GM19025 (cell line): Measurements from ENCODE around the gene KIF6.

Experiments used
- ATAC-seq: cut with Tn5 transposase; IDR thresholded peaks from one replicate; pipeline ENCODE4 v1.9.1; 2021; ENCODE audit warnings: mild to moderate bottlenecking, low read depth, moderate library complexity; ENCODE audit not compliant: unreplicated experiment

Gene KIF6

GRCh38 chr6:39669207-39669972 lies 55.8 kb downstream of the KIF6 start:
- ATAC-seq, result no peak

- ATAC-seq, result no peak
Measured at GRCh38 chr6:39666706-39667489, 58.3 kb downstream of the KIF6 start.

GRCh38 chr6:39665861-39666260 lies 59.3 kb downstream of the KIF6 start:
- ATAC-seq, result no peak

DNA sequence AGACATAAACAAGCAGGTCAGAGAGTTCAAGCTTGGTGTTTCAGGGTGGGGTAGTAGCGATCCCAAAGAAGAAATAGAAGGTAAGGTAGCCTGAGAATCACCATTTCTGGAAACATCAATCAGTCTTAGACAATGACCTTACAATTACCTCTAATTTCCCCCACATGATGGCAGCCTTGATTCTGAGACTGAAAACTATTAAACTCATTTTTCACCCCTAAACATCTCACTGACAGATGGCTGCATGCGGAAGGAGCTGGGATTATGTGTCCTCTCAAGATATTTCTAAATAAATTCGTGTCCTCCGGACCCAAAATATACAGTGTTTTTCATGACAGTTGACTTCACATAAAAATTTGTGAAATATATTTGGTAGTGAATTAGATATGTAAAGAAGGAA lies 61.0 kb downstream of the KIF6 start:
- no peak for ATAC-seq

GRCh38 chr6:39657355-39658135 lies 67.7 kb downstream of the KIF6 start:
- ATAC-seq, result no peak

GRCh38 chr6:39654121-39654520 lies 71.1 kb downstream of the KIF6 start:
- no peak for ATAC-seq

DNA sequence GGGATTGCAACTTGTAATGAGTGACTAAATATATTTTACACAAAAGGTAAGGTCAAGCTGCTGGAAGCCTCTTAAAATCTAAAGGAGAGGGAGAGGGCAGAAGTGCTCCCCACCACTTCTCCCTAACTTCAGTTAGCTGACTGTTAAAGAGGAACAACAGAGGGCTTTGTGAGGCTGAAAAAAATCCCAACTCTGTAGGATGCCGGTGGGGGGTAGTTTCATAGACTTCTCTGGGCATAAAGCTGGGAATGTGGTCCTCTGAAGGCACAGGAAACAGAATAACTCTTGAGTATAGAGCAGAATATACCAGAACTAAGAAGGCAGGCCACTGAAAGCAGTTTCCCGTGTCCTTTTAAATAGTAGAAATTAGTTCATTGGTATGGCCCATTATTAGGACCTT lies 71.6 kb downstream of the KIF6 start:
- ATAC-seq, result no peak

DNA sequence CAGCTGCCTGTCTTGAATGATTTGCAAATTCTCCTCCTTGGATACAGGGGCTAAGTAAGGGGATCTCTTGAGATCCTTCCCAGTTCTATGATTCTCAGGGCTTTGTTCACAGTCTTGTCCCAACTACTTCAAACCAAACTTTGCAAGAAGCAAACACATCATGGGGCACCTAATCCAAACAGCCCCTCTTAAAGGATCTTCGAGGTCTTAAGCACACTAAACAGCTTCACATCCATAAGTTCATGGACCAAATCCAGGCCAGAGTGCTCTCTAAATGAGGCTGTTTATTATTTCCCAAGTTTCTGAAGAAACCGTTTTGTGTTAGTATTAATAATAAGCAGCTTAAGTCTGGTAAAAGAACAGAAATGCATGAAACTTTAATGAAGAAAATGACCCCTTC lies 75.2 kb downstream of the KIF6 start:
- no peak for ATAC-seq

DNA sequence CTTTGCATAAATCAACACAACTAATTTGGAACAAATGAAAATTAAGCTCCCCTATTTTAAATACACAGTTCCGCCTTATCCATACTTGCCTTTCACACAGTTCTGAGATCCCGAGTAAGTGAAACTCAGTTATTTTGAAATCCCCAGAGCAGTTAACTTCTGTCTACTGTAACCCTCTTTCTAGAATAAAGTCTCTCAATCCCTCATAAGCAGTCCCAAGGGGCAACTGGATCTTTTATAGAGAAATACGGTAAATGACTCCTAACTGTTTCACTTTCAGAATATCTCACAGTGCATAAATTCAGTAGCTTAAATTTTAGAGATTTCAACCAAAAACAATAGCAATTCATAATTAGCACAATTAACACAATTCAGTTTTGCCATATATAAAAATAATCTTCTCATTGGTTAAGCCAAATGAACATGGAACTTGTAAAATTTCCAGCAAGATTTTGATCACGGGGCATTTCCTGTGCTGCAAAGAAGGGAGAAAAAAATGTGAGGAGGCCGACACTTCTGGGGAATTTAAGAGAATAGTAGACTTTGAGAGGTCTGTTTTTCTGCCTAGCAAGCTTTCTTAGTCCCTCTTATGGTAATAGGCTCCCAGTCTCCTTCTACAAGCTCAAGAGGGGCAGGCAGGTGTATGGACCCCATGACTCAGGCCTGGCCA lies 78.3 kb downstream of the KIF6 start:
- ATAC-seq, result no peak

DNA sequence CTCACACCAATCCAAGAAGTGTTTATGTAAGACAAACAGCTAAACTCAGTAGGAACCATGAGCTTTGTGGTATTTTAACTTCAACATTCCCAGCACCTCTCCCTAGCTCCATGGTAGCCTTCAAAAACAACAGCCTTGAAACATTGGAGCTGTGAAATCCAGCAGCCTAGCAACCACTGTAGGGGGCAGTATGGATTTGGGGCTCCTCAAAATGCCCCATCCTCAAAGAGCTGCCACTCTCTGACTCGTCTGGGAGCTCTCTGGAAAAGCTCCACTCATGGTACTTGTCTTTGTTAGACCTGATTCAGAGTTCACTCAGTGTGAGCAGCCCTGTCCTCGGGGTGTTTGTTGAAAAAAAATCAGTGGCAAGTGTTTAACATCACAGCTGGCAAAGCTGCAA lies 82.9 kb downstream of the KIF6 start:
- ATAC-seq, result no peak

- ATAC-seq, result no peak
Measured at GRCh38 chr6:39638126-39638822, 86.9 kb downstream of the KIF6 start.

DNA sequence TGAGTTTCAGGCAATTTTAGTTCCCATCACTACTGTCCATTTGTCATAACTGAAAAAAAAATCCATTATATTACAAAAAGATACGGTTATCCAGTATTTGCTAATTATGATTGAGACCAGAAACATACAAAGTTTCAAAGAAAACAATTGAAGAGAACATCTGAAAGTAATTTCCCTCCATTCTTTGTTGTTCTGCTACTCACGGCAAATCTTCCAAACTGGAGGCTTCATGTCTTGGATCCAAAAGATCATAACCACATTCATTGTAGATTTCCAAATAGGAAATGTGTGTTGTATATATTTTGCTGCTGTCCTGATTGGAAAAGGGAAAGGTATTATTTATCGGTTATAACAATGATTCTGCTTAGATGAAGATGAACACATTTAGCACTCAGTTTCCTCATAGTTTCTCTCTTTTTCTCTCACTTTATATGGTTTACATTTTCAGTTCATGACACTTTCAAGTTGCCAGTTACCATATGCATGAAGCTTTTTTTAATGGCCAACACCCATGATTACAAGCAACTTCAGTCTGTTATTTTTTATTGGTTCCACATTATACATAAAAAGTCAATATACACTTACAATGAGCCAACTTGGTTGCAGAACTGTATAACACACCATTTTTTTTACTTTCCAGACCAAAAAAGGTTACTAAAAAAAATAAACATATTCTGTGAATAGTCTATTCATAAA lies 90.4 kb downstream of the KIF6 start:
- ATAC-seq, result no peak

DNA sequence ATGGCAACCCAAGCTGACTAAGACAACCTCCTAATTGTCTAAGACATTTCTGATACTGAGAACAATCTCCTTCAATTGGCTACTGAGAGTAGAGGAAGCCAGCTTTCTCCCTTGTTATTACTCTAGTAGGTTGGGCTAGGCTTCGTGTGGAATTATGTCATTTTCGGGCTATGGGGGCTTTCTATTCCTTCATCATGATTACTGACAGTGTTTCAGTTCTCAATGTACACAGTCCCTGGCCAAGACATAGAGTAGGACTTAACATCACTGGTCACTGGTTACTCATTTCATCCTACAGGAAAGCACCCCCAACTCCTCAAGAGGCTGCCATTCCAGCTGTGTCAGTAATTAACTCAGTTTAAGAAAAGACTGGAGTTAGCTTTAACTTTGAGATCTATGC lies 100.0 kb downstream of the KIF6 start:
- no peak for ATAC-seq

- no peak for ATAC-seq
Measured at GRCh38 chr6:39623750-39624149, 101.5 kb downstream of the KIF6 start.

DNA sequence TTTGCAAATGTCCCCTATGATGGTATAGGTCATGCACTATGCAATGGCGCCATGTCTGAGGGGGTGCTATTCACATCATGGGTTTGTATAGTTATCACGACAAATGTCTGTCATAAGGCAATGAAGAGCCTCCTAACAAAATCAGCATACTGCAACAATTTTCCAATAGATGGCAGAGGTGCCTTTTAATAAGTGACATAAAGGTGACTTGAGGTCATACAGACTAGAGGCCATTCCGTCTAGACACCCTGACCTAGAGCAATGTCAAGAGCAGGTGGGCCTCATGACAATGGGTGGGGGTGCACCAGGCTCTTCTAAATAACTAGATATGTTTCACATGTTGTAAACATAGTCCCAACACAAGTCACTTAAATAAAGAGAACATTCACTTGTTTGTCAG lies 107.7 kb downstream of the KIF6 start:
- ATAC-seq, result no peak

DNA sequence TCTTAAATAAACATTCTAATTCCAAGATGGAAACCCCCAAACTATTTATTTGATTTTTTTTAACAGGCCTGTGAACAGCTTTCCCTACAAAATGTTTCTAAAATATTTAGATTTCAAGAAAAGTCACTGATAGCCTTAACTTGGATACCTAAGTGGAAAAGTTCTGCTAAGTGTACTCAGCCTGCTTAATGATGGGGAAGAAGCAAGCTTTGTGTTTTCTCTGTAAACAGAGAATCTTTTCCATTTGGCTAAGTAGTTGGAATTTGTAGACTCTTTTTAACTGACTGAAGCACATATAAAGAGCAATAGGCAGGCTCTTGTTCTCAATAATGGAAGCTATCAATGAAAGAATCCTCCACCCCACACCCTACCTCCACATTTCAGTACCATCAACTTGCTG lies 108.2 kb downstream of the KIF6 start:
- no peak for ATAC-seq

DNA sequence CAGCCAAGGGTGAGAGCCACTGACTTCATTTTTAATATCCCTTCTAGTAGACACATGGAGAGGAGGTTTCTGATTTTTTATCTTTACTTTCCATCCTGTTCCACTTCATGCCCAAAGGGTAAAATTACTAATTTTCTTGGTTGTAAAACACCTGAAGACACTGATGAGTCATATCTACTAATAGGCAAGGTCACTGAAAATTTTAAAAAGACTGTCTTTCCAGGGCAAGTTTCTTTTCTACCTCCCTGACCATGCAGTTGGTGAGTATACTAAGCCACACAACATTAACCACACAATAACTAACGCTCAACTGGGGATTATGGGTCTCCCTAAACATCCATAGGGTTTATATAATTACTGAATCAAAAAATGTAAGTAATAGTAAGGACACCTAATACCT lies 109.6 kb downstream of the KIF6 start:
- ATAC-seq, result no peak

- ATAC-seq, result no peak
Measured at GRCh38 chr6:39614393-39614950, 110.7 kb downstream of the KIF6 start.

DNA sequence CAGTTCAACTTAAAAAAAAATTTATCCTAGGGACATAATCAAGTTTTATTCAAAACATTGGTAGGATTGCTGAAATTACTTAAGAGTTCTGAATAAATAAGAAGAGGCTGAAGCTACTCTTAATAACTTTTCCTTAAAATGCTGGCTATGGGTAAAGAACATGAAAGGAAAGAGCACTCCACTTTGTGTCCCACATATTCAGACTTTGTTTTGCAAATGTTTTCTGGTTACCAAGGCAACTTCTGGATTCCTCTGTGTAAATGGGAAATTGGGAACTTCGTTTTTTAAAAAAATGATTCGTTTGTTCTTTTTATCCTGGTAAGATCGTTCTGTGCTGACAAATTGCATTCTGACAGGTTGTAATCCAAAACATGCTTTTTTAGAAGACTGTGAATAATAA lies 115.0 kb downstream of the KIF6 start:
- ATAC-seq, result no peak
